ENCODE data around the gene DUSP10.

The DUSP10 gene

GRCh38 chr1:221735999-221736398, 5.9 kb downstream of the DUSP10 start:
- no peak for DNase-seq (ENCODE audit: low read depth)
- no peak for TF ChIP-seq CTCF (conservative IDR thresholded peaks at IDR 0.05; ENCODE audit: low read depth, low read length)
- H3K4me3 ChIP-seq (ENCODE audit: low read depth, low read length), result no peak overlapping the region

GRCh38 chr1:221734187-221734586, 7.7 kb downstream of the DUSP10 start:
- no peak overlapping the region for H3K4me3 ChIP-seq (ENCODE audit: low read depth, low read length)
- no peak for TF ChIP-seq CTCF (conservative IDR thresholded peaks at IDR 0.05; ENCODE audit: low read depth, low read length)
- no peak for DNase-seq (ENCODE audit: low read depth)

- DNase-seq (ENCODE audit: low read depth), result no peak
- no peak for TF ChIP-seq CTCF (conservative IDR thresholded peaks at IDR 0.05; ENCODE audit: low read depth, low read length)
- no peak overlapping the region for H3K4me3 ChIP-seq (ENCODE audit: low read depth, low read length)
Observed at GRCh38 chr1:221732052-221732451, 9.8 kb downstream of the DUSP10 start.

GRCh38 chr1:221729771-221730330, 12.0 kb downstream of the DUSP10 start:
- peak; percentile 39 for DNase-seq (ENCODE audit: low read depth)
- H3K4me3 ChIP-seq (ENCODE audit: low read depth, low read length), result no peak overlapping the region
- TF ChIP-seq CTCF (conservative IDR thresholded peaks at IDR 0.05; ENCODE audit: low read depth, low read length), result no peak

GRCh38 chr1:221728037-221728505, 13.8 kb downstream of the DUSP10 start:
- H3K4me3 ChIP-seq (ENCODE audit: low read depth, low read length), result no peak overlapping the region
- DNase-seq (ENCODE audit: low read depth), result no peak
- no peak for TF ChIP-seq CTCF (conservative IDR thresholded peaks at IDR 0.05; ENCODE audit: low read depth, low read length)

- DNase-seq (ENCODE audit: low read depth), result no peak
- no peak for TF ChIP-seq CTCF (conservative IDR thresholded peaks at IDR 0.05; ENCODE audit: low read depth, low read length)
- H3K4me3 ChIP-seq (ENCODE audit: low read depth, low read length), result no peak overlapping the region
Observed at GRCh38 chr1:221727146-221728036, 14.5 kb downstream of the DUSP10 start.

Measured in choroid plexus epithelial cell (primary cell).